Kidney epithelial cell (primary cell): ENCODE data around the gene DBF4B. TPM values are rescaled to one million over a fixed set of nuclear protein-coding genes. Genes with fewer than 3 reads are reported as not detected.
A peak's percentile ranks its signal among the peaks of the same experiment; 100 is the strongest.

Source experiments
- DNase-seq: peaks from one replicate; pipeline ENCODE4 v3.0.0-alpha.2; 2010; ENCODE audit warnings: low read depth
- H3K27me3 ChIP-seq: 2 replicates; pipeline ENCODE4 v1.6.0; 2011; ENCODE audit warnings: low read length; ENCODE audit not compliant: control insufficient read depth, insufficient read depth
- H3K36me3 ChIP-seq: 2 replicates; pipeline ENCODE4 v1.5.1; 2011; ENCODE audit warnings: low read length; ENCODE audit not compliant: control insufficient read depth, insufficient read depth
- H3K4me3 ChIP-seq: 2 replicates; pipeline ENCODE4 v1.5.1; 2011; ENCODE audit warnings: low read depth, mild to moderate bottlenecking, control low read depth, low read length
- total RNA-seq: library from RNA; depleted of rRNA; stranded (reverse); fragments of >200 nt; gene quantifications from 2 replicates; pipeline ENCODE4 v1.2.3, GENCODE V29; 2015
- TF ChIP-seq, protein P1 (sequence below): IDR thresholded peaks from 2 replicates; pipeline ENCODE4 v1.5.1; 2011; ENCODE audit warnings: mild to moderate bottlenecking, moderate library complexity, low read length, control low read depth, inconsistent platforms; ENCODE audit not compliant: insufficient read depth, poor library complexity, severe bottlenecking

Gene DBF4B
- total RNA-seq, 1 donor from 2014 or later, result 10.2 TPM

- Histone ChIP-seq H3K36me3 (no peaks in the 10 kb centered on the region), H3K27me3 (peaks cover 28% of the 10 kb centered on the region), H3K4me3 (no peak overlapping the region)
- TF ChIP-seq, protein P1, sequence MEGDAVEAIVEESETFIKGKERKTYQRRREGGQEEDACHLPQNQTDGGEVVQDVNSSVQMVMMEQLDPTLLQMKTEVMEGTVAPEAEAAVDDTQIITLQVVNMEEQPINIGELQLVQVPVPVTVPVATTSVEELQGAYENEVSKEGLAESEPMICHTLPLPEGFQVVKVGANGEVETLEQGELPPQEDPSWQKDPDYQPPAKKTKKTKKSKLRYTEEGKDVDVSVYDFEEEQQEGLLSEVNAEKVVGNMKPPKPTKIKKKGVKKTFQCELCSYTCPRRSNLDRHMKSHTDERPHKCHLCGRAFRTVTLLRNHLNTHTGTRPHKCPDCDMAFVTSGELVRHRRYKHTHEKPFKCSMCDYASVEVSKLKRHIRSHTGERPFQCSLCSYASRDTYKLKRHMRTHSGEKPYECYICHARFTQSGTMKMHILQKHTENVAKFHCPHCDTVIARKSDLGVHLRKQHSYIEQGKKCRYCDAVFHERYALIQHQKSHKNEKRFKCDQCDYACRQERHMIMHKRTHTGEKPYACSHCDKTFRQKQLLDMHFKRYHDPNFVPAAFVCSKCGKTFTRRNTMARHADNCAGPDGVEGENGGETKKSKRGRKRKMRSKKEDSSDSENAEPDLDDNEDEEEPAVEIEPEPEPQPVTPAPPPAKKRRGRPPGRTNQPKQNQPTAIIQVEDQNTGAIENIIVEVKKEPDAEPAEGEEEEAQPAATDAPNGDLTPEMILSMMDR, result no peak
- no peak for DNase-seq
Measured at GRCh38 chr17:44772308-44773045, 64.0 kb downstream of the DBF4B start.

- Histone ChIP-seq H3K27me3 (peaks cover 28% of the 10 kb centered on the region), H3K36me3 (no peaks in the 10 kb centered on the region), H3K4me3 (no peak overlapping the region)
- TF ChIP-seq, protein P1, result no peak
- no peak for DNase-seq
Measured at GRCh38 chr17:44773140-44773539, 64.7 kb downstream of the DBF4B start.

GRCh38 chr17:44774271-44775135 is 66.0 kb downstream of the DBF4B start:
- no peak for DNase-seq
- TF ChIP-seq, protein P1, result peak; percentile 99
- H3K27me3 ChIP-seq, result peaks cover 28% of the 10 kb centered on the region
- peak overlapping the region; percentile 58 for H3K4me3 ChIP-seq
- no peaks in the 10 kb centered on the region for H3K36me3 ChIP-seq

GRCh38 chr17:44775136-44775837 is 66.8 kb downstream of the DBF4B start:
- Histone ChIP-seq H3K36me3 (no peaks in the 10 kb centered on the region), H3K27me3 (peaks cover 28% of the 10 kb centered on the region), H3K4me3 (peak overlapping the region; percentile 58)
- TF ChIP-seq, protein P1, result no peak
- DNase-seq, result peak; percentile 95

- no peak for DNase-seq
- TF ChIP-seq, protein P1, result no peak
- H3K4me3 ChIP-seq, result peak overlapping the region; percentile 58
- H3K27me3 ChIP-seq, result peaks cover 28% of the 10 kb centered on the region
- no peaks in the 10 kb centered on the region for H3K36me3 ChIP-seq
Measured at GRCh38 chr17:44775838-44776621, 67.6 kb downstream of the DBF4B start.
